HCEC 1CT (cell line): ENCODE results near the gene TRIO.

ENCODE experiments used
- DNase-seq: peaks from one replicate; pipeline ENCODE4 v3.0.0-alpha.2; 2017

Gene TRIO

DNA sequence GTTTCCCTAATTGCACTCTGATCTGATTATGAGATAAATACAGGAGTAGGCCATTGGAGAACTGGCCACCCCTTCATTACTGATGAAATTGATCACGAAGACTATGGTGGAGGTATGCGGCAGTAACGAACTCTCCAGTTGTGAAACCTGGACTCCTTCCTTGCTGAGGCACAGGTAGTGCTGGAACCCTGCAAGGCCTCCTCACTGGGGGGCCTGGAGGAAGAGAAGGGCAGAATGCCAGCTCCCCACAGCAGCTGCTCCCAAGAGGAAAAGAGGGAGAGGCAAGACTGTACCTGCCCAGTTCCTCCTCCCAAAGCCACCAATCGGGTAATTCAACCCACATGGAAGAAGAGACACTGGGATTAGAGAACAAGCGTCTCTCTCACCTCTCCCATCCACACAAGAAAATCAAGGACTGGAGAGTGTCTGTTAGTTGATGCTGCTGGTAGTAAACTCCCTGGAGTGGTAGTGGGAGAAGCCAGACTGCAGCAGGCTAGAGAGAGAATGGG lies 19.1 kb upstream of the TRIO start:
- DNase-seq: no peak

DNA sequence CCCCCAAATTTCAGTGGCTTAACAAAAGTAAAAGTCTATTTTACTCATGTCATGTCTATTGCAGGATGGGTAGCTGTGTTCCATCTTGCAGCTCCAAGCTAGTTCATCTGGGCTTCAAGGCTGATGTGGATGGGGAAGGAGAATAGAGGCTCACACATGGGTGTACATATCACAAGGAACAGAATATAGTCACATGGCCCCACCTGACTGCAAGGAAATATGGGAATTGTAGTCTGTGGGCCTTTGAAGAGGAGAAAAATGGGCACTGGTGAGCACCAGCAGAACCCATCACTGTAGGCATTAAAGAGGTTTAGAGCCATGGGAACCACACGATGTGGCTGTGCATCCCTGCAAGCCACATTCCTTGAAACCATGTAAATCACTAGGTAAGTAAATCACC lies 17.9 kb upstream of the TRIO start:
- no peak for DNase-seq

DNA sequence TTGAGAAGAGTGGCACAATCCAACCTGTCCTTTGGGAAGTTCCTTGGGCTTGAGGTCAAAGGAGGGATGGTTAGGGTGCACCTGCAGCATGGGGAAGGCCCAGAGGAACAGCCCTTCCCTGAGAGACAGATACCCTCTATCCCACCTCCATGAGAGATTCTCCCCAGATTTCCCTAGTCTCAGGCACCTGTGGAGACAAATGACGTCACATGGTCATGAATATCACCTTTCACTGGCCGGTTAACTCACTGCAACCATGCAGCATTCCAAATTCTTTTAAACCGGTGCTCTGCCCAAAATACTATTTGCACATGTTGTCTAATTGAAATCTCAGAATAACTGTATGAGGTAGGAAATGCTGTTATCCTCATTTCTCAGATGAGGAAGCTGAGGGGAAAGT lies 15.6 kb upstream of the TRIO start:
- no peak for DNase-seq

DNA sequence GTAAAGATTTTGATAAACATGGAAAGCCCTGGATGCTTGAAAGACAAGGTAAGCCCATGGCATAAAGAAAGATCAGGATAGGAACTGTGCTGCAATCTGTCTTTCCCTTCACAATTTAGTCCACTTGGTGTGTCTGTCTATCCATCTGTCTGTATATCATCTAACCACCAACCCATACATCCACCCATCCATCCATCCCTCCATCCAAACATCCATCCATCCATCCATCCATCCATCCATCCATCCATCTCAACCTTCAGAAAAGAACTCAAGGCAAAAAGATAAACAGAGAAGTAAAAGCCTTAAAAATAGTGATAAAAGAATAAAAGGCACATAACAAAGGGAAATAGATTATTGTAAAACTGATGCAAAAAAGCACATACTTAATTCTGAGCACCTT lies 15.1 kb upstream of the TRIO start:
- DNase-seq: no peak

DNA sequence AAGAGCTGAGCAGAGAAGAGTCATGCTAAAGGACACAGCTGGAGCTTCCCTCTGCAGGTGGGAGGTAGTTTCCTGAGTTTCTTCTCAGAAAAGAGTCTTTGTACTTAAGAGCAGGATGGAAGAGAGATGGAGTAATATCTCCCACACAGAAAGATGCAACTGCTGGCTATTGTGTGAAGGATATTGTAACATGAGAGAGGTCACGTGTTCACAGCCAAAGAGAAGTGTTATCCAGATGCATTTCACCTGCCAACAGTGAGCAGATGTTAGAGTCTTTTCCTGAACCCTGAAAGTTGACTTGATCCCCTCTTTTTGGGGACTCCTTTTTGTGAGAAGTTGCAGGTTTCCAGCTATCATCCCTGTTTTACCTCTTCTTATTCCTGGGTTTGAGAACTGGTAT lies 14.0 kb upstream of the TRIO start:
- DNase-seq: no peak

DNA sequence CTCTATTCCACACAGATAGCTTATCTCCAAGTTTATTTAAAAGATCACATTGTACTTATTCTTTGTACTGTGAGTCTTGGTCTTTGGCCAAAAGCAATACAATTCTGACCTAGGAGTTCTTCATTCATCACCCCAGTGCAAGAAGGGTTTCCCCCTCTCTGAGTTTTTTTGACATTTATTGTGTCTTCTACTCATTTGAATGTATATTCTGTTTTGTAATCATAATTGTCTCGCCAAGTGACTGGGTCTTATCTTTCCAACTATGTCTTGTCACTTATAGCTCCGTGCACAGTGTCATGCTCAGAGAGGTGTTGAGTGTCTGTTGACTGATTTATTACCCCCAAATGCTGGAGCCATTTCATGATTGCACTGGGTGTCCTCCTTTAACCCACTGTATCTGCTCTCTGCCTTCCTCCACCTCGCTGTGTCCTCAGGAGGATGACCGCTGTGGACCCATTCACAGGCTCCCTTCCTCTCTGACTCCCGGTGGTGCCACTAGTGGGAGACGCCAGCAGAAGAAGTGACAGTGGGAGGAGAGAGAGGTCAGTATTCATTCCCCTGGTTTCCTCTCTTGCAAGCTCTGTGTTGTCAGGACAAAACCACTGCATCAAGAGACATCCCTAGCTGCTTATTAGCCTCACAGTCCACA lies 11.2 kb upstream of the TRIO start:
- DNase-seq: no peak

DNA sequence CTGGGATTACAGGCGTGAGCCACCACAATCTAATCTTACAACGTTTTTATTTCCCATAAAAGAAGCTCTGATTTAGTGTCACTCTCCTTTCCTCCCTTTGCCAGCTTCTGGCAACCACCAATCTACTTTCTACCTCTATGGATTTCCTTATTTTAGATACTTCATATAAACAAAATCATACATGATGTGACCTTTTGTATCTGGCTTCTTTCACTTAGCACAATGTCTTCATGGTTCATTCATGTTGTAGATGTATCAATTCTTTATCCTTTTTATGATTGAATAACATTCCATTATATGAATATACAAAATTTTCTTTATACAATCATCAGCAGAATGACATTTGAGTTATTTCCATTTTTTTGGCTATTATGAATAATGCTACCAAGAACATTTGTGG lies 9.7 kb upstream of the TRIO start:
- no peak for DNase-seq

DNA sequence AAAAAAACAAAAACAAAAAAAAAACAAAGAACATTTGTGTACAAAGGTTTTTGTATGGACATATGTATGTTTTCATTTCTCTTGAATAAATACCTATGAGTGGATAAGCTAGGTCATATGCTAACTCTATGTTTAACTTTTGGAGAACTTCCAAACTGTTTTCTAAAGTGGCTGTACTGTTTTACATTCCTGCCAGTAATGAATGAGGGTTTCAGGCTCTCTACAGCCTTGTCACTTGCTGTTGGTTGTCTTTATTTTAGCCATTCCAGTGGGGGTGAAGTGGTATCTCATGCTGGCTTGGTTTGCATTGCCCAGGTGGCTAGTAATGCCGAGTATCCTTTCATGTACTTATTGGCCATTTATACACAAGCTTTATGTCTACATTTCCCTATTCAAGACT lies 9.1 kb upstream of the TRIO start:
- no peak for DNase-seq

DNA sequence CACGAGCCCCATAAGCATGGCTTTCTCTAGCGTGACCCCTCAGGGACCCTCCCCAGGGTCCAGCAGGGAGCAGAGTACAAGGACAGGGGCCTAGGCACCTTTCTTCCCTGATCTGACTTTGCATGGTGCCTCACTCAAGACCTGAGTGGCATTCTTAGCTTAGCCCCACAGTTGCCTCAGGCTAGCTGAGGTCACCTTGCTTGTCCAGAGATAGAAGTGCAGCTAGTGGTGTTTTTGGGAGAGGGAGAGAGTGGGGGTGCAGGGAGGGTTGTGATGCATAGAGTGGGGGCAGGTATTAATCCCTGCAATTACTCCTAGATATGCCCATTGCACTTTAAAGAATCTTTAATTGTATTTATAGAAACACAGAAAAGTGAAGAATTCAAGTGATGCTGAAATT lies 8.4 kb upstream of the TRIO start:
- DNase-seq: no peak

DNA sequence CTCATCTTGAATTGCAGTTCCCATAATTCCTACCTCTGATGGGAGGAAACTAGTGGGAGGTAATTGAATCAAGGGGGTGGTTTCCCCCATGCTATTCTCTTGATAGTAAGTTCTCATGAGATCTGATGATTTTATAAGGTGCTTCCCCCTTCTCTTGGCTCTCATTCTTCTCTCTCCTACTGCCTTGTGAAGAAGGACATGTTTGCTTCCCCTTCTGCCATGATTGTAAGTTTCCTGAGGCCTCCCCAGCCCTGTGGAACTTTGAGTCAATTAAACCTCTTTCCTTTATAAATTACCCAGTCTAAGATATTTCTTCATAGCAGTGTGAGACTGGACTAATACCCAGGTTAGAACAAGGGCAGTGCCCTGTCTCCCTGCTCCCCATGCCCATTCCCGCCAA lies 7.5 kb upstream of the TRIO start:
- no peak for DNase-seq

DNA sequence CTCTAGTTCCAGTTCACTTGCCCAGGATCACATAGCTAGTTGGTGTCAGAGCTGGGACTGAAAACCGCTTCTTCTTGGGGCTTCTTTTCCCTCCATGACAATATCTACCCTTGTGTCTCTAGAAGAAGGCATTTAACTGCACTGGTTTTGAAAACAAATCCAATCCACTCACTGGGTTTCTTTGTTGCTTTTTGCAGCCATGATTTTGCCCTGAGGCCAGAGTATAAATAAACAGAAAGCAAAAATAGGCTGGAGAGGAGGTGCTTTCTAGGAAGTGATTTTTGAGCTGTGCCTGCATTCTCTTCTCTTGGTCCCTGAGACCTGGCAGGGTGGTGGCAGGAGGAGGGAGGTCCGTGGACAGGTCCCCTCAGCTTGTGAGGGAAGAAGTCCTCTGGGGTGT lies 6.9 kb upstream of the TRIO start:
- no peak for DNase-seq

DNA sequence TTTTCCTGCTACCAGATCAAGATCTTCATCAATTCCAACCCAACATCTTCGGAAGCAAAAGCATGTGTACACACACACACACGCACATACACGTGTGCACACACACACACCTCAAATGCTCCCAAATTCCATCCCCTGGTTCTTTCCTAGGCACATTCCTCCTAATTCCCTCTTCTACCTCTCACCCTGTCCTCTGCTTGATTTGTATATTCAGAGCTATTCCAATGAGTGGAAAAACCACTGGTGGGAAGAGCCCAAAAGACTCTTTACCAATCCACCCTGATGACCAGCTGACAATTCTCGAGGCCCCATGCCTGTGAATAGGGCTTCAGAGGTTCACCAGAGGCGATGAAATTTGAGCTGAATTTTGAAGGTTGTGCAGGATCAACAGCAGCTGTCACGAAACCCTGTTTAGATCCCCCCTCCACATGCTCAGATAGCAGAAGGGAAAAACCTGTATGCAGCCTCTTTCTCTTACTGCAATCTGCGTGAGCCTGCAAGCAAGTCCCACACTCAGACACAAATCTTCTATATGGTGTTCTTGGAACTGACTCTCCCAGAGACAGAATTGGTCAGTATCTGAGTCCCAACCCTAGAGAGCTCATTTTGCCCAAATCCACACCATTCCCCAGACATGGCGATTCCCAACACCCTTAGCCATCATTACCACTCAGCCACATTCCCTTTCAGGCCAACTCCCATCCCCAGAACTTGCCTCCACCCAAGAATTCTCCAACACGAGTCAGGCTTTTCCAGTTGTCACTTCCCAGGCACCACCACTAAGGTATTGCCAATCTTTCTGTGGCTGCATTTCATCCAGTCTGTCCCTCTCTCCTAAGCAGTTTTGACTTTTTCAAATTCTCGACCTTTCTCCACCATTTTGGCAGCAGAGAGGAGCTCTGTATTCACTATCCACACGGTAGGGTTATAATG lies 4.3 kb upstream of the TRIO start:
- DNase-seq: no peak

DNA sequence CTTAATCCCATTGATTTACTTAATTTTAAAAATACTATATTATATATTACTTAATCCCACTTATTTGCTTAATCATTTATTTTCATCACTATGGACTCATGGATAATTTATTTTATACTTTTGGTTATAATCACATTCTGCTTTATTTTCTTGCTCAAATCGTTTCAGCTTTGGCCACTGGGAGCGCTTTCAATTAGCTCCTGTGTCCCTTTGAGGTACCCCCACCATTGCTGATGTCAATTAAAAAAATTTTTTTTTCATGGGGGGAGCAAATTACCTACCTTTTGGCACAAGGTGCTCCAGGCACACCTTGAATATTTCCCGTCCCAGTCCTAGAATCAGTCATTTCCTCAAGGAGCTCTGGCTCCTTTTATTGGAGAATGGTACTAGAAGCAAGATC lies 1.4 kb upstream of the TRIO start:
- DNase-seq: no peak

DNA sequence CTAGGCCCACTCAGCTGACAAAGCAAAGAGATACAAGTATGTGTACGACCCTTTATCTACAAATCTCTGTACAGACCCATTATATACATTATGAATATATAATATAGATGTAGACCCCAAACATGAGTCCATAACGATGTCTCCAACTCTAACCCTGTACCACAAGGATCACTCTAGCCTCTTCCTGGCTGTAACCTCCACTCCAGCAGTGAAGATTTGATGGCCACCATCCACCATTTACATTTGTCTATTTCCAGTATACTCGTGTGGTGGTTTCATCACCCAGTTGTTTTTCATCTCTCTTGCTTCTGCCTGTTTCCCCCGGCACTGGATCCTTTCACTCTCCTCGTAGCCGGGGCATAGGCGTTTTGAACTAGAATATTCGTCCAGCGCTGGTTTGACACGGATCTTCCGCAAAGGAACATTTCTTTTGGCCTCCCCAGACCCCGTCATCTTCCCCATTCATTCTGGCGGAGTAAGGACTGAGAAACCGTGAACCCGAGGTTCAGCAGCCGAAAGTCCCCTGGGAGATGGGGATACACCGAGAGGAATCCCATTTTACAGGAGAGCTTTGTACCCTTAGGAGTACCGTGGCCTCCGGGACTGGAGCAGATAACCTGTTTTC lies 828 bp upstream of the TRIO start:
- no peak for DNase-seq

DNA sequence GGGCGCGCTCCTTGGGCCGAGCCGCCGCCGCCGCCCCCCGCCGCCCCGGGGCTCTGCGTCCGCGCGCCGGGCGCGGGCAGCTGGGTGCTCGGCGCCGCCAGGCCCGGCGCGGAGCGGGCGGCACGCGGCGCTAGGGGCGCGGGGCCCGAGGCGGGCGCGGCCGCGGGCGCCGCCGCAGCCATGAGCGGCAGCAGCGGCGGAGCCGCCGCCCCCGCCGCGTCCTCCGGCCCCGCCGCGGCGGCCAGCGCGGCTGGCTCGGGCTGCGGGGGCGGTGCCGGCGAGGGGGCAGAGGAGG lies 351 bp downstream of the TRIO start:
- DNase-seq: no peak

DNA sequence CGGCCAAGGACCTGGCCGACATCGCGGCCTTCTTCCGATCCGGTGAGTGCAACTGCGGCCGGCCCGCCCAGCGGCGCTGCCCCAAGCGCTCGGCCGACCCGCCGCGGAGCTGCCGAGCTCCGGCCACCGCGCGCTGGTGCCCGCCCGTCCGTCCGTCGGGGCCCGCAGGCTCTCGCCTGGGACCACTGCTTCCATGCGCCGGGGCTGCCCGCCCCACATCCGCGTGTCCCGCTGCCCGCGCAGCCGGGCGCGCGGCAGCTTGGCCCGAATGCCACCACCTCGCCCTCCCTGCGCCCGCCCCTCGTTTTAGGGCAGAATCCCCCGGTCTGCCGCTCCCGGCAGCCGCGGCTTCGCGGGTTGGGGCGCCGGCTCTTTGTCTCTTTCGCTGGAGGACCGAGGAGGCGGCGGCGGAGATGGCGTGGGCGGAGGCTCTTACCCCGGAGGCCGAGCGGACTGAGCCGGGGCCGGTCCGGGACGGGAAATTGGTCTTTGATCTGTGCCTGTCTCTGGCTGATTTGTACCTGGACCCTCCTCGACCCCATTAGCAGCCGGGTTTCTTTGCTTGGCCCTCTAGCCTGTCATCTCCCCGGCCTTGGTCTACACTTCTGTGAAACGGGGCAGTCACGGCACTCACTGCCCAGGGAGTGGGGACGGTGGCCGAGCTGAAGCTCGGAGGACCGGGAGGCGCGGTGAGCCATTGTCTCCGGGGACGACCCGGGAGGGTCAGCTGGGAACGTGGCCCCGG lies 871 bp downstream of the TRIO start:
- DNase-seq: no peak

DNA sequence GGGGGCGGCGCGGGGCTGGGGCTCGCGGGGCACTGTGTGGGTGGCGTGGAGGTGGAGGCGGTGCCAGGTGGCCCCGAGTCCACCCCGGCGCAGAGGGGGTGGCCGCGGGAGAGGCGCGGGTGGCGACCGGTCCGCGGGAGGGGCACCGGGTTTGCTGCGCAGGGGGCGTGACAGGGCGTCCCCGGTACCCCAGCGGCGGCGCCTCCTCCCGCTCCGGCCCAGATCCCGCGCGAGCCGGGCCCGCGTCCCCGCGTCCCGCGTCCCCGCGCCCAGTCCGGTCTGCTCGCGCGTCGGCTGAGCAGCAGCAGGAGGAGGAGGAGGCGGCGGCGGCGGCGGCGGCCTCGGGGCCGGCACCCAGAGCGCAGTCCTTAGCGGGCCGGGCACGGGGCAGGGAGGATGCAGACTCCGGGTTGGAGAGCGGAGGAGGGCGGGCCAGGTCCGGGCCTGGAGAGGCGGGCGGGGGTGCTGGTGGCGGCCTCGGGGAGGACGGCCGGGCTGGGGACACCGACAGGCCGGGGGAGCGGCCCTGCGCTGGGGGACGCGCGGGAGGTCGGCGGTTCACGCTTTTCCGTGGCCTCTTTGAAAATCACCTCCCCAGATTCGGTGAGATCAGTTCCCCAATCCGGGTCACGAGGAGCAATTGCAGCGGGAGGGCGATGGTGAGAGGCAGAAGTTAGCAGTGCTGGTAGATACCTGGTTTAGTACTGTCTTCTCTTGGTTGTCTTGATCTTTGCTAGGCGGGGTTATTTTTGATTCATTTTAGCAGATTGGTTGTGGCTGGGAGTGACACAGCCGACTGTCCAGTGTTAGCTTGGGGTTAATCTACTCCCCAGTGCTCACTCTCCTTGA lies 1.7 kb downstream of the TRIO start:
- peak; percentile 86 for DNase-seq

DNA sequence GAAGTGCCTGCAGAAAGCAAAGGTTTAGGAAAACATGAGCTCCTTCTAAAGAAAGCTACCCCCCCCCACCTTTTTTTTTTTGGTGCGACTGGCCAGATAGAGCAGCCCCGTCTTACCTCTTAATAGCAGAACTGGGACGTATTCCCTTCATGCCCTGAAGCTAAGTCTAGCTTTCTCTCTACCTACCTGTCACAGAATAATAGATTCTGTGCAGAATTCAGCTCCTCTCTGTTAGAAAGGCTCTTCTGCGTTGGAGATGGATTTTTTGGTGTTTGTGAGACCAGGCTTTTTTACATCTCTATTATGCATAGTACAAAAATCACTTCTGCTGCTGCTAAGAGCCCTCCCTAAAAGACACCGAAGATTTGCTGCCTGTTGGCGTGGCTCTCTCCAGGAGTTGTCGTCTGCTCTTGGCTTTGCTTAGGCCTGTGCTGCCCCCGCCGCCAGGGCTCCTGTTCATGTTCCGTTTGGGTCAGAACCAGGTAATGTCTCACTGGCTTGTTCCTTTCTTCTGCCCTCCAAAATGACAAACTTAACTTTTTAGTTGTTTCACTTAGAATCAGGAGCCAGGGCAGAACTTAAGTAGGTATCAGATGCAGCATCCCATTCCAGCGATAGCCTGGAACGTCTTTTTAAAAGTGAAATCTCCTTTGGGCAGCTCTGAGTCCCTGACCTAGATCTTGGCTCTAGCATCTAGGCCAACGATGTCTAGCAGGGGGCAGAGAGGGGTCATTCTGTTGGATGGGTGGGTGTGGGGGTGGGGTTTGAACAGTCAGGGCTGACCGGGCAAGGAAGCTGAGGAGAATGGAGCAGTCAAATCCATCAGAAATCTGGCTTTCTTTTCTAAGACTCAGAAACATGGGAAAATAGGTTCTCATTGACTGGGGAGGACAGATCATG lies 2.5 kb downstream of the TRIO start:
- no peak for DNase-seq

DNA sequence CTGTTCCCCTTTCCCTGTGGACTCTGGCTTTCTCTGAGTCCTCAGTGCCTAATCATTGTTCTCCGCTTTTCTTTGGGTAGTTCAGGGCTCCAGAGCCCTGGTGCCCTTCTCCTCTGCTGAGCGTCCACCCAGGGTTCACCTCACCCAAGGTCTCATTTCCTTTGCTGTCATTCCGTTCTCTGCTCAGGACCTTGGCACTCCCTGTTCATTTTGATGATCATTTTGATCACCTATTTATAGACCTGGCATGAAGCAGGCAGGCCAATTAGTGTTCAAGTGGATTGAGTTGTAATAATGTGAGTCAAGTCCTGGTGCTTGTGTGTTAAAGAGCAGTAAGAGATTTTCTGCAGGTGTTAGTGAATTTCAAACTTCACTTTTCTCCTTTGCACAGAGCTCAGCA lies 3.6 kb downstream of the TRIO start:
- DNase-seq: no peak

DNA sequence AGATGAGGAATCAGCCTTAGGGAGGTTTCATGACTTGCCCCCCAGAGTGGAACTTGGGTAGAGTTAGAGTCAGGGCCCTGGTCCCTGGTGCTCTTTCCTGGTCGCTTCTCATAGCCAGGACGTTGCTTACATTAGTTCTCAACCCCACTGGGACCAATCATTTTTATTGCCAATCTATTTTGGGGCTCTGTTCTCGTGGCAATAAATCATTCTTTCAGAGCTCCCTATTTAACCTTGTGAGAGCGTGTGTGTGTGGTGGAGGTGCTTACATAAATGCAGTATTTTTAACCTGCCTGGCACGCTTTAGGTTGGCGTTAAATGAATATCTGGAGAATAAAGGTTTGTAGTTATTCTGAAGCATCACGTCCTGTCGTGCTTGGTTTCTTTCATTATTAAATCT lies 4.1 kb downstream of the TRIO start:
- no peak for DNase-seq

DNA sequence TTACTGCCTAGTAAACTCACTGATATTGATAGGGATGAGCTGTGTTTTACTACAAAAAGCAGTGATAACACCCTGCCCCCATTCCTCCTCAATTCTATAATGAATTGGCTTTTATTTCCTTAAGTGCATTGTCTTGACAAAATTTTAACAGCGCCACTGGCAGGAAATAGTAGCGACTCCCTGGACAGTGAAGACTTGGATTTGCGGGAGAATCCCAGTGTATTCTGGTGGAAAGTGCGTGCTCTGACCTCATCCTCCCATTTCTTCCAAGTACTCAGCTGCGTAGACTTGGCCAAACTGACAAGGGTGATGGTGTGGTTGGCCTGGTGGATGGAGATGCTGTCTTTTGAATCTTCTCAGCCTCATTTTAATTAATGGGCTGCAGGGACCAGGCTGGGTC lies 5.3 kb downstream of the TRIO start:
- no peak for DNase-seq
